Right kidney (tissue), 9 donors: ENCODE measurements around the gene SOAT1.
"Not testable (repeated sequence)": the region's sequence is repeated elsewhere in the genome, so short reads cannot be mapped to it uniquely, and the experiment has no call there.

Source experiments
- DNase-seq: peaks from one replicate; pipeline ENCODE4 v3.0.0-alpha.2; 2016
- long read RNA-seq, 8 donors: transcript quantifications; one replicate each; lab custom pipeline, GENCODE V29; 2026

The SOAT1 gene
- long read RNA-seq, donor 1, full-length matches to known transcripts, result 5 of 5 reads
- long read RNA-seq, donor 1, partial matches to known transcripts, result 0 of 5 reads
- long read RNA-seq, donor 1, other reads (novel, unspliced or antisense), result 0 of 5 reads
- long read RNA-seq, donor 2, result 0 reads
- long read RNA-seq, donor 3, full-length matches to known transcripts, result 4 of 4 reads
- long read RNA-seq, donor 3, partial matches to known transcripts, result 0 of 4 reads
- long read RNA-seq, donor 3, other reads (novel, unspliced or antisense), result 0 of 4 reads
- long read RNA-seq, donor 4, full-length matches to known transcripts, result 2 of 26 reads
- long read RNA-seq, donor 4, partial matches to known transcripts, result 24 of 26 reads
- long read RNA-seq, donor 4, other reads (novel, unspliced or antisense), result 0 of 26 reads
- long read RNA-seq, donor 5, full-length matches to known transcripts, result 4 of 4 reads
- long read RNA-seq, donor 5, partial matches to known transcripts, result 0 of 4 reads
- long read RNA-seq, donor 5, other reads (novel, unspliced or antisense), result 0 of 4 reads
- long read RNA-seq, donor 6, full-length matches to known transcripts, result 3 of 20 reads
- long read RNA-seq, donor 6, partial matches to known transcripts, result 17 of 20 reads
- long read RNA-seq, donor 6, other reads (novel, unspliced or antisense), result 0 of 20 reads
- long read RNA-seq, donor 7, full-length matches to known transcripts, result 5 of 10 reads
- long read RNA-seq, donor 7, partial matches to known transcripts, result 5 of 10 reads
- long read RNA-seq, donor 7, other reads (novel, unspliced or antisense), result 0 of 10 reads
- long read RNA-seq, donor 8, full-length matches to known transcripts, result 7 of 7 reads
- long read RNA-seq, donor 8, partial matches to known transcripts, result 0 of 7 reads
- long read RNA-seq, donor 8, other reads (novel, unspliced or antisense), result 0 of 7 reads

DNA sequence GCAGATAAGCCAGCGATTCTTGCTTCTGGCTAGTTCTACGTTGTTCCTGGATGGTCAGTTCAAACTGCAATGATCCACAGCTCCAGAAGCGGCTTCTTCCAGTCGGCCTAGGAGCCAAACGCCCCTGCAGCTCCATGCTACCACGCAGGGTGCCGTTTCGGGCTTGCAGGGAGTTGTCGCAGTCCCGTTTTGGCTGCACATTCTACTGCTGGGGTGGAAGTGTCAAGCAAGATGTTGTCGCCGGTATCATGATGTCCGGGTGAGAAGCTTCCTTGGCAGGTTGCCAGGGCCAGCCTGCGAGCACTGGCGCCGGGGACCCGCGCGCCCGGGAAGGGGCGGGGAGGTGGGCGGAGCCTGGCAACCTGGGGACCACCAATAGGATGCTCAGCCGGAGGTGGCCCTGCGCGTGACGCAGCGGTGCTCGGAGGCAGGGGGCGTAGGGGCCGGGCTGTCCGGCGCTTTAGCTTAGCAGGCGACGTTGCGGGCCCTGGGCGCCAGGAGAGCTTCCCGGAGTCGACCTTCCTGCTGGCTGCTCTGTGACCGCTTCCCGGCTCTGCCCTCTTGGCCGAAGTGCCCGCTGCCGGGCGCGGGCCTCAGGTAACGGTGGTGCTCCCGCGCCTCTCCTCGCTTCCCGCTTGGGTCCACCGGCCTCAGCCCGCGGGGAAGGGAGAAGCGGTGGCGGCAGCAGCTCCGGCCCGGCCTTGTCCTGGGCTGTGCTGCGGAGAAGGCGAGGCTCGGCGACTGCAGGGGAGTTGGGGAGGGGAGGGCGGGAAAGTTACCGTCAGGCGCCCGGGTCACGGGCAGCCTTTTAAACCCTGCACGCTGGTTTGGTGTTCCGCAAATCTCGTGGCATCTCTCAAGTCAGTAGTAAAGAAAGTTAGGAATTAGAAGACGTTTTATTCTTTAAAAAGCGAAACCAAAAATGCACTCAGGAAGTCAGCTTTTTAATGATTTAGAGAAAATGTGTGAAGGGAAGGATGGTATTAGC is at the start of gene SOAT1:
Gene SOAT1 (plus strand): TSS at position 458 of the 988 bp plus-strand sequence. CDS start 8,888 bp downstream, outside the sequence.
- peak; percentile 96 for DNase-seq

DNA sequence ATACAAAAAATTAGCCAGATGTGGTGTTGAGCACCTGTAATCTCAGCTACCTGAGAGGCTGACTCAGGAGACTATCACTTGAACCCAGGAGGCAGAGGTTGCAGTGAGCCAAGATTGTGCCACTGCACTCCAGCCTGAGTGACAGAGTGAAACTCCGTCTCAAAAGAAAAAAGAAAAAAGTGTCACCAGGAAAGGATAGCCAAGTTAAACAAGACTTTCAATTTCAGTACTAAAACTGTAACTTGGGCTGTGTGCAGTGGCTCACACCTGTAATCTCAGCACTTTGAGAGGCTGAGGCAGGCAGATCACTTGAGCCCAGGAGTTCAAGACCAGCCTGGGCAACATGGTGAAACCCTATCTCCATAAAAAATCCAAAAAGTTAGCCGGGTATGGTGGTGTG is 48.2 kb upstream of the SOAT1 start:
- not testable (repeated sequence) for DNase-seq

- DNase-seq, result no peak
These were observed 45.7 kb upstream of the SOAT1 start for GRCh38 chr1:179247923-179248322.

GRCh38 chr1:179251675-179252074 is 41.9 kb upstream of the SOAT1 start:
- peak; percentile 3 for DNase-seq

DNA sequence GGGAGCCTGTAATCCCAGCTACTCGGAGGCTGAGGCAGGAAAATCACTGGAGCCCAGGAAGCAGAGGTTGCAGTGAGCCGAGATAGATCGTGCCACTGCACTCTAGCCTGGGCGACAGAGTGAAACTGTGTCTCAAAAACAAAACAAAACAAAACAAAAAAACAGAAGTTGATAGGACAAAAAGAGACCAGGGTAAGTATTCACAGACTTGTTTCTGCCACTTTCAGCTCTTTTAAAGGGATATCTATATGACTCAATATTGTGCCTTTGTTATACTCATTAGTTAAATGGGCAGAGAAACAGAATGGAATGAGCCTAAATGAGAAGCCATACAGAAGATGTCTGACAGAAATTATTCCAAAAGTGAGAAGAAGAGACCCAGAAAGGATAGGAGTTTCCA is 41.0 kb upstream of the SOAT1 start:
- no peak for DNase-seq

DNA sequence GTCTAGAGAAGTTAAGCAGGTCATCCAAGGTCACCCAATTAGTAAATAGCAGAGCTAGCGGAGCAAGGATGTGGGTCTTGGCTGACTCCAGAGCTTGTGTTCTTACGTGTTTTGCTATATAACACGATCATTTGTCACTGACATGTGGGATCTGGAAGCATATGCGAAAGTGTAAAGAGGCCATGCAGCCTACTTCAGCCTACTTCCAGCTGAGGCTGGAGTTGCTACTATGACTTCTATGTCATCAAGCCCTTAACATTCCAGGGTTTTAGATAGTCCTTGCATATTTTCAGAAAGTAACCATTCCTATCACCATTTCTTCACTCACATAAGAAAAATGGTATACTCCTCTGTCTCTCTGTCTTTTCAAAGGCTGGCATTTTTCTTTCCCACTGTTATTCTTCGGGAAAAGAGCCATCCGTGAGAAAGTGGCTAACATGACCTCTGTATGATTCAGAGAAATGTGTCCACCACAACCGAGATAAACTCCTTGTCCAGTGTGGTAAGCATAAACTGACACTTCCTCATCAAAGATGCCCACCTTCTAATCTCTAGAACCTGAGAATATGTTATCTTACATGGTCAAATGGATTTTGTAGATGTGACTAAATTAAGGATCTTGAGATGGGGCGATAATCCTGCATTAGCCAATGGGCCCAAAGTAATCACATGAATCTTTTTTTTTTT is 40.2 kb upstream of the SOAT1 start:
- DNase-seq, result no peak

- DNase-seq, result no peak
These were observed 31.4 kb upstream of the SOAT1 start for GRCh38 chr1:179262183-179262582.

- DNase-seq, result no peak
These were observed 30.5 kb upstream of the SOAT1 start for GRCh38 chr1:179263121-179263520.

GRCh38 chr1:179264507-179264906 is 29.1 kb upstream of the SOAT1 start:
- no peak for DNase-seq

- no peak for DNase-seq
These were observed 24.5 kb upstream of the SOAT1 start for GRCh38 chr1:179269071-179269470.

DNA sequence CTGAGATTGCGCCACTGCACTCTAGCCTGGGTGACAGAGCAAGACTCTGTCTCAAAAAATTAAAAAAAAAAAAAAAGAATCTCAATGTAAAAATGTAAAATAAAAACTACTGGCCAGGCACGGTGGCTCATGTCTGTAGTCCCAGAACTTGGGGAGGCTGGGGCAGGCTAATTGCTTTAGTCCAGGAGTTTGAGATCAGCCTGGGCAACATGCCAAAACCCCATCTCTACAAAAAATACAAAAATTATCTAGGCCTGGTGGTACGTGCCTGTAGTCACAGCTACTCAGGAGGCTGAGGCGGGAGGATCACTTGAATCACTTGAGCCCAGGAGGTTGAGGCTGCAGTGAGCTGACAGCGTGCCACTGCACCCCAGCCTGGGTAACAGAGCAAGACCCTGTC is 19.2 kb upstream of the SOAT1 start:
- not testable (repeated sequence) for DNase-seq

- no peak for DNase-seq
These were observed 14.7 kb upstream of the SOAT1 start for GRCh38 chr1:179278920-179279319.

- DNase-seq, result no peak
These were observed 9.6 kb upstream of the SOAT1 start for GRCh38 chr1:179283992-179284391.

- no peak for DNase-seq
These were observed 5.7 kb upstream of the SOAT1 start for GRCh38 chr1:179287946-179288345.

GRCh38 chr1:179288977-179289376 is 4.6 kb upstream of the SOAT1 start:
- no peak for DNase-seq

- DNase-seq, result peak; percentile 21
These were observed 1.7 kb downstream of the SOAT1 start for GRCh38 chr1:179295164-179295755.

DNA sequence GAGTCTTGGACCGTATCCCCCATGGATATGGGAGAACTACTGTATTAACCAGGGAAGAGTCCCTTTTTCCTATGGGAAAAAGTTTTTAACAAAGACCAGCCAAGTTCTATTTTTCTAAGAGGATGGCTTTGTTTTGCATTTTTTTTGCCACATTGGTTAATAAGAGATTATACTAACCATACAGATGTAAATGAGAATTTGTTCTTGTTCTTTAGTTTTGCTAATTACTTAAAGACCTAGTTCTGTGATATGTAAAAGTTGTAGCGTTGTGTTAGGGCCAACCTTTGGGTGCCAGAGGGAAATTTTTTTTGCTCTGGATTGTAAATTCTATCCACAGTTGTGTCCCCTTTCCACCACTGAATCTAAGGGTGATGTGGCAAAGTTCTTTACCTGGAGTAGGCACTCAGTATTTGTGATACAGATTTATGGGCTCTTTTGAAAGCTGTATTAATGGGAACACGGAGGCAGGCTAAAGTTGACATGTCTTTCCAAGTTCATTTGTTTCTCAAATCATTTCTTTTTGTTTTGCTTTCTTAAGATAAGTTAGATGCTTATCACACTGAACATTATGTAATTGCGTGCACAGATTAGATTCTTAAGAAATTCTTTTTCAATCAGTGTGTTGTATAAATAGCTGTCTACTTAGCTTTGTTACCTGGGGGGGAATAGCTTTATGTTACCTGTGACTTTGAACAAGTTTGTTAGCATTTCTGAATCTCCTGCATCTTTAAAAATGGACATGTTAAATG is 2.9 kb downstream of the SOAT1 start:
- DNase-seq, result no peak

DNA sequence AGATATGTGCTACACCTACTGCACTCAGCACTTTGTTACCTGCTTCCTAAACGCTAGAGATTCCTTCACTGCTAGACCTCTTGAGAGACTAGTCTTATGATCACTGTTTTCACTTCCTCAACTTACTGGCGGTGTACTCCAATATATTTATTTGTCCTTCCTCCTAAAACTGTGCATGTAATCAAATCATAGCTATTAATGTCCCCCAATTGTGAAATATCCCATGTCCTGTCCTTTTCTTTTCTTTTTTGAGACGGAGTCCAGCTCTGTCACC is 3.4 kb downstream of the SOAT1 start:
- DNase-seq, result no peak

DNA sequence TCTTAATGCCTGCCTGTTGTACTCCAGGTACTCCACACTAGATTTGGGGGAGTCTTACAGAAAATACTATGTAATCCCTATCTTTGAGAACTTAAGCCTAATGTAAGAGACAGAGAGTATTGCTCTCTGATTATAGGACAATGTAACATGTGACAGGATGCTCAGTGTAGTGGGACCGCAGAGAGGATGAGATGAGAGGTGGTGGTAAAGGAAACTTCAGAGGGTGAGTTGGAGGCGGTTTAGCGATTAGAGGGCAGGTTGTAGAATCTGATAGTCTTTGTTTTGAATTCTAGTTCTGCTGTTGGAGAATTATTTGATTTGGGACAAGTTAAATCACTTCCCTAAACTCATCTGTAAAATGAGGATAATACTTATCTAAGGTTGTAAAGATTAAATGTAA is 5.4 kb downstream of the SOAT1 start:
- DNase-seq, result no peak

- DNase-seq, result no peak
These were observed 6.5 kb downstream of the SOAT1 start for GRCh38 chr1:179300112-179300511.

DNA sequence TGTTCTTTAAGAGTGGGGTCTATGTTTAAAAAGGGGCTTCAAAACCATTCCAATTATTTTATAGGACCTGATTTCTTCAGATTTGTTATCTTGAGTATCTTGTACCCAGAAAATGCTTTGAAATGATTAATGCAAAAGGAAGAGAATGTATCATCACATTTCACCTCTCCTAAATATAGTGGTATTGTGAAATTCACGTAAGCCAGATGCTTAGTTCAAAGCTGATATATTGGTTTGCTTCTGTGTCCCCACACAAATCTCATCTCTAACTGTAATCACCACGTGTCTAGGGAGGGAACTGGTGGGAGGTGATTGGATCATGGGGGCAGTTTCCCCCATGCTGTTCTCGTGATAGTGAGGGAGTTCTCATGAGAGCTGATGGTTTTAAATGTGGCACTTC is 8.5 kb downstream of the SOAT1 start:
- no peak for DNase-seq
